NCI-H128 (cell line): ENCODE measurements around the gene IGF2BP1.
"Not testable (repeated sequence)": the region's sequence is repeated elsewhere in the genome, so short reads cannot be mapped to it uniquely, and the experiment has no call there.

Experiments used
- DNase-seq: peaks from one replicate; lab custom pipeline; 2025; ENCODE audit not compliant: unreplicated experiment; lab: John Stamatoyannopoulos, UW

The IGF2BP1 gene

DNA sequence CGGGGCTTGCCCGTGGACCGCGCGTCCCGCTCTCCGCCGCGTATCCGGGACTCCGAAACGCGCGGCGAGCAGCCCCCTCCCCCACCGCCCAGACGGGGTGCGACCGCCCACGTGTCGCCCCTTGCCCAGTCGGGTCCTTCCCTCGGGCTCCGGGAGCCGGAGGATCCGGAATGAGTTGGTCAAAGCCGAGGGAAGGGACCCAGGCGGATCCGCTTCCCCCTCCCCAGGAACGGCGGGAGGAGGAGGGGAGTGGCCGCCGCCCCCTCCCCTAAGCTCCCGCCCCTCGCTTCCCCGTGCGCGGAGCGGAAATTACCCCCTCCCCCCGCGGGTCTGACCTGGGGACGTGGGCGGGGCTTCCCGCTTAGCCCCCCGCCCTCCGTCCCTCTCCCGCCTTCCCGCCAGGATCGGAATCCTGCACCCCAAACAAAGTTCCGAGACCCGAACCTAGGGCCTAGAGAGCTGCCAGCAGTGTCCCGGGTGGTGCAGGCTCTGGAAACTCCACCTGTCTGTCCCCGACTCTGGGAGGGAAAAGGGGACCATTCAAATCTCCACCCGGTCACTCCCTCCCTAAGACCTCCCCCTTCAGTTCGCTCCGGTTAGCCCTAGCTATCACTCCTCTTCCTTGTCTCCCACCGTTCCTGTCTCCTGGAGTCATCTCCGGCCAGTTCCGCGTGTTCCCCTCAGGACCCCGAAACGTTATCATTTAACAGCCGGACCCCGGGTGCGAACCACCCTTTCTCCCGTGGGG is 1.0 kb upstream of the IGF2BP1 start:
- no peak for DNase-seq

DNA sequence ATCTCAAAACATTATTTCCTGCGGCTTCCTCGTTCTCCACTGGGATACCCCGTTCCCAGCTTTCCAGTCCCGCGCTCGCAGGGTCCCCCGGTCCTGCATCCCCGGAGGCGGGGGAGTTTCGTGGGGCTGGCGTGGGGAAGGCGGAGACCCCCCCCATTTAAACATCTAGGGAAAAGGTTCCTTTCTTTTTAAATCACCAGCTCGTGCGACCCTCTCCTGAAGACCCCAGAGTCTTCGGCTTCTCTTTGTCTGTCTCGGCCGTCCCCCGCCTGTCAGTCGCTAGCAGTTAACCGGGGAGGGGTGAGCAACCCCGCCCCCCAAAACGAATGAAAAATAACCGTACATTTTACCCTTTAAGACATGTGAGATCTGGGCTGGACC is 473 bp upstream of the IGF2BP1 start:
- DNase-seq, result no peak

DNA sequence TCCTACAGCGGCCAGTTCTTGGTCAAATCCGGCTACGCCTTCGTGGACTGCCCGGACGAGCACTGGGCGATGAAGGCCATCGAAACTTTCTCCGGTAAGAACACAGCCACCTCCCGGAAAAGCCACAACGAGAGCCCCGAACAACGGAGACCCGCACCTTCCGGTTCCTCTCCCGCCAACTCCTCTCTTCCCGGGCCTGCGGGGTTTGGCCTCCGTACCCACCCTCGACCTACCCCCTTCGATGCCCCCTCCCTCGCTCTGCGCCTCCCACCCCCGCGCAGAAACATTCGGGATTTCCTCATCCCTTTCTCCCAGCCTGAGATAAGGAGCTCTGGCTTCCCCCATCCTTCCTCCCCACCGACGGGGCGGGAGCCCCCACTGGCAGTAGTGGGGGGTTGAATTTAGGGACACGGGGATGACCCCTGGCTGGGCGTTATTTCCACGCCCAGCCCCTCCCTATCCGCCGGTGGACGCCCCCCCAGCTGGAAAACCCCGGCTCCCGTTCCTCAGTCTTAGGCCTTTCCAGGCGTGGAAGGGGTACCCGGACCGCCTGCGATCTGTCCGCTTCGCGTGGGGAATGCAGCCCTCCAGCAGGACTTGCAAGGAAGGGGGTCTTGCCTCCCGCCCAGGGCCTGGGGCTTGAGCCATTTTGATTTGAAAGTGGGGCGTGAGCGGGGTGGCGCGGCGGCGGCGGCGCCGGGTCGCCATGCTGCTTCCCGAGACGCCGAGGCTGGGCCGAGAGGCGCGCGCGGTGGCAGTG is 822 bp downstream of the IGF2BP1 start:
- no peak for DNase-seq

DNA sequence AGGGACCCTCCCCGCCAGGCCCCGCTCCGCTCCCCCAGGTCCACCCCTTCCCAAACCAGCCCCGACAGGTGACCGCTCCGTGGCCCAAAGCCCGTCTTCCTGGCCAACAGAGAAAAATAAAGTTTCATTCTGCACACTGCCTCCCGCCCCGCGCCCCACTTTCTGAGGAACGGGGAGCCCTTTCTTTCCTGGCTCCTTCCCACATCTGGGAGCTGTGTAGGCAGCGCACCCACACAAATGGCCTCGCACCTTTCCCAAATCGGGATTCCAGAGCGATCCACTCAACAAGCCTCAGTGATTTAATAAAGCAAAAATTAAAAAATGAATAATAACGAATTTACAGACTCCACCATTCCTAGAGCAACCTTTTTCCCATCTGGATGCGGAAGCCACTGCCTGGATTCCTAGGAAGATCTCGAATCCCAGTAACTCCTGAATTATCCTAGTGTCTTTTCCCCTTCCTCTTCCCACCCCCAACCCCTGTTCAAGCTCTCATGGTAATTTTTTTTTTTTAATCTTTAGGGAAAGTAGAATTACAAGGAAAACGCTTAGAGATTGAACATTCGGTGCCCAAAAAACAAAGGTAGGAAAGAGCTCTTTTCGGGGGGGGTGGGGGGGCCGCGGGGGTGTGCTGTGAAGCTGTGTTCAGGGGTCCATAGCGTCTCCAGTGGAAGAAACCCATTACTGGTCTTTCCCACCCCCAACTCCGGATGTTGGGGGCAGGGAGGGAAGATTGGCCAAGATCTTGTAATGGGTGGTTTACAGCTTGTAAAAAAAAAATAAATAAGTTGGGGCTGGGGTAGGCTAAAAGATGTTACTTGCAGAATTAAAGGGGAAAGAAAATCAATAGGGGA is 1.6 kb downstream of the IGF2BP1 start:
- no peak for DNase-seq

DNA sequence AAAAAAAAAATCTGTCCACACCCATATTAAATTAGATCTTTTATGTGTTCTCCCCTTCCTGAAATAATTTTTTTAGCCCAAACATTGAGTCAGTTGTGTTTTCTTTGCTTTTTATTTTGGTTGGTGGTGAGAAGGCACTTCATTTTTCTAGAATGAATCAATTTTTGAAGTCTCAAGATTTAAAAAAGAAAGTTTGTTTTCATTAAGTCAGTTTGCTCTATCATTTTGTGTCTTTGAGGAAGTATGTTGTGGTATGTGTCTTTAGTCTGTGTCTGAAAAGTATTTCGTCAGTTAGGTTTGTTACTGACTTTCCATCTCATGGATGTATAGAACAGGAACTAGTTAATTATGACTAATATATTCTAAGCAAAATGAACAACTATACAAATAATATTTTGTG is 3.8 kb downstream of the IGF2BP1 start:
- no peak for DNase-seq

DNA sequence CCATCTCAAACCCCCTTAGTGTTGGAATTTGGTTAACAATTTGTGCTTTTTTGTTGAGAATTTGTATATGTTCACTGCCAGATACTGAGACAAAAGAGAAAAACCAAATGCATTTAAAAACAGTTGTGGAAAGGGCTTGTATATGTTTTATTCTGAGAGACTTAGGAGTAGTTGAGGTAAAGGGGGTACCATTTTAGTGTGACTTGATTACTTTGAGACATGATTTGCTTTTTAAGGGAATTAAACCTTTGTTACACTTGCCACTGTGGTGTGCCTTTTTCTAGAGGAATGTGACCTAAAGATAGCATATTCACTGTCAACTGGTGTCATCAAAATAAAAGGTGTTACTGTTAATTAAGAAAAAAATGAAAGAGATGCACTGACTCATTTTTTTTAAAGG is 4.5 kb downstream of the IGF2BP1 start:
- DNase-seq, result no peak

DNA sequence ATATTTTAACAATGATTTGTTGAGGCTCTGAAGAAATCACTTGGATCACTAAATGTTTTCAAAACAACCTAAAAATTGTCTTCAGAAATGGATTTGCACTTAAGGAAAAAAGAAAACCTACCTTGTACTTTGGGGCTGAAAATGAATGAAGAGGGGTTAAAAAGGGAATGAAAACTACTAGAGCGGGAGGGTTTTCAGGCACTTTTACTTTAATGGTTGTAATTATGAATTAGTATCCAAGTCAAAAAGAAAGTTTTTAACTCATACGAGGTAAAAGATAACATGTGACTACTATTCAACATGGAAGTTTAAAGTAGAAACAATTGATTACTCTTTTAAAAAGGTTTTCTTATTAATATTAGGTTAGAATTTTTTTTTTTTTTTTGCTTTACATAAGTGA is 5.1 kb downstream of the IGF2BP1 start:
- no peak for DNase-seq

DNA sequence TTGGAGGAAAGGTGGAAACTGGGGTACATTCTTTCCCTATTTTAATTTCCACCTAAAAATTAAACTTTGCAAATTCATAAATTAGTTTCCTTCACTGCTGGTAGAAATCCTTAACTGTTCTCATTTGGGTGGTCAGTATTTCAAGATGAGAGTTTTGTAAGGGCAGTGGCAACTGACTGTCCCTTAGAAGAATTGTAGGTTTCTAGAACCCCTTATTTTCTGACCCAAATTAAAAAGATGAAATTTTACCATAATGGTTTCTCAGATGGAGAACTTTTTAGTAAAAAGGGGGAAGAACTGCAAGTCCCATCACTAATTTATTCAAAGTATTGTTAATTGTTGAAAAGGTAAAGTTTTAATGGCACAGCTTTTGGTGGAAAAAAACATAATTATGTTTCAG is 5.6 kb downstream of the IGF2BP1 start:
- no peak for DNase-seq

DNA sequence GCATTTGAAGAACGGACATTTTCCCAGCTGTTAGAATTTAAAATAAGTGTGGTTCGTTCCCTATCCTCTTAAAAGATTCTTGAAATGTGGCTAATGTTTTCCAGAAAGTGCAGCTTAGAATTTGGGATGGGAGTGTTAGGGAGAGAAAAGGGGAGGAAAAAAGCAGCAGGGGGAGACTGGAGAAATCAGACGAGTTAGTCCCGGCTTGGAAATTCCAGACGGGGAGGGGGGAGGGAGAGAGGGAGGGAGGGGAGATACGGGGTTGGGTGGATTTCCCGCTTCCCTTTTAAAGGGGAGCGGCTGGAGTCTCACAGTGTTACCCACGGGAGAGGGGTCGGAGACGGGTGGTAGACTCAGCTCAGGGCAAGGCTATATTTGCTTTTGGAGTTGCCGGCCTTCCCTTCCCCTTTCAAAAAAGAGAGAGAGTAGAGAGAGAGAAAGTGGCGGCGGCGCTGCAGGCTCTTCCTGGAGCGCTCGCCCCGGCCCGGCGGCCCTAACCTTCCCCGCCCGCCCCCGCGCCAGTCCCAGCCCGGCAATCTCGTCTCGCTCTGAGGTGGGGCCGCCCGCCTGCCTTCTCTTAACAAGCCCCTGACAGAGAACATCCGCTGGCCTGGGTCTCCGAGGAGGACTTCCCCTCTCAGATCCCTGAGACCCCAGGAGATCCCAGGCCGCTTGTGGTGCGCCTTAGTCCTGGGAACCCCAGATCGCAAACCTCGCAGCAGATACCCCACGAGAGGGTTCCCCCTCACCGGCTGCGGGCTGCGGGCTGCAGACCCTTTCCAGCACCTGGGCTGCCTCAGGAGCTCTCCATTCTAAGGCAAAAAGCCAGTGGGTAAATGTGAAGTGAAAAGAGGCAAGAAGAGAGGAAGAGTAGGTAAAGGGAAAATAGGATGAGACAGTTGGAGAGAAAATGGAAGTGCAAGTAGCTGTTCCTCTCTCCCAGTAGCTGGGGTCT is 6.6 kb downstream of the IGF2BP1 start:
- DNase-seq, result no peak

DNA sequence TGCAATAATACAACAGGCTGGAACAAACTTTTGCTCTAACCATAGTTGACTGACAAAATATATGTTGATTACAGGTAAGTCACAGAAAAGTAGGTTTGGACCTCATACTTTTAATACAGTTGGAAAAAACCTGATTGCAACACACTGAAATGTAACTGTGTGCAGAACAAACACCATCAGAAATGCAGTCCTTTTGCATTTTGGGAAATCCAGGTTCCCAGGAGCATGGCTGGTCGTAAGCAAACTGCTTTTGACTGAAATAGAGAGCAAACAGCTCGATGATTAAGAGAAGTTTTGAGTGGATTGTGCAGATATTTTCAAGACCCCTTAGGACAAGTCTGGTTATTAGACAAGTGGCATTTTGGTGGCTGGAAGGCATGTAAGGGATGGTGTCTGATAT is 8.0 kb downstream of the IGF2BP1 start:
- DNase-seq, result no peak

DNA sequence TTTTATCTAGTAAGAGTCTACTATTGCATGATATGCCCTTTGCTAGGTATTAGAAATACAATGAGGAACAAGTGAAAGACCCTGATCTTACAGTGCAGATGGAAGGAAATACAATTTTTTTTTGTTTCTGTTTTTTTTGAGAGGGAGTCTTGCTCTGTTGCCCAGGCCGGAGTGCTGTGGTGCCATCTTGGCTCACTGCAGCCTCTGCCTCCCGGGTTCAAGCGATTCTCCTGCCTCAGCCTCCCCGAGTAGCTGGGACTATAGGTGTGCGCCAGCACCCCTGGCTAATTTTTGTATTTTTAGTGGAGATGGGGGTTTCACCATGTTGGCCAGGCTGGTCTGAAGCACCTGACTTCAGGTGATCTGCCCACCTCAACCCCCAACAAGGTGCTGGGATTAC is 11.7 kb downstream of the IGF2BP1 start:
- DNase-seq, result not testable (repeated sequence)

DNA sequence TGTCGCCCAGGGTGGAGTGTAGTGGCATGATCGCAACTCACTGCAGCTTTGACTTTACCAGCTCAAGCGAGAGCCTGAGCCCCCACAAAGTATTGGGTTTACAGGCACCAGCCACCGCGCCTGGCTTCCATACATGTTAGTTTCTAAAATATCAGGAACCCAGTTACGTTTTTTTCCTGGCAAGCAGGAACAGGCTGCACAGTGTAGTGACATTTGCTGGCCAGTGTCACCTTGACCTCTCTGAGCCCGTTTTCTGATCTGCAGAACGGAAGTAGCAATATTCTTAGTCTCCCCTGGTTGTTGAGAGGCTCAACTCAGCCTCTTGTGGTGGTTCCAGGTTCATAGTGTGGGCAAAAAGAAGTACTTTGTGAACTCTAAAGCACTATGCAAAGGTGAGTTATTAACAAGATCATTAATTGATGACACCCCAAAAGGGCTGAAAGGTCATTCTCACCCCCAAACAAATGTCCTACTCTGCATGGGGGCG is 15.6 kb downstream of the IGF2BP1 start:
- DNase-seq, result no peak

DNA sequence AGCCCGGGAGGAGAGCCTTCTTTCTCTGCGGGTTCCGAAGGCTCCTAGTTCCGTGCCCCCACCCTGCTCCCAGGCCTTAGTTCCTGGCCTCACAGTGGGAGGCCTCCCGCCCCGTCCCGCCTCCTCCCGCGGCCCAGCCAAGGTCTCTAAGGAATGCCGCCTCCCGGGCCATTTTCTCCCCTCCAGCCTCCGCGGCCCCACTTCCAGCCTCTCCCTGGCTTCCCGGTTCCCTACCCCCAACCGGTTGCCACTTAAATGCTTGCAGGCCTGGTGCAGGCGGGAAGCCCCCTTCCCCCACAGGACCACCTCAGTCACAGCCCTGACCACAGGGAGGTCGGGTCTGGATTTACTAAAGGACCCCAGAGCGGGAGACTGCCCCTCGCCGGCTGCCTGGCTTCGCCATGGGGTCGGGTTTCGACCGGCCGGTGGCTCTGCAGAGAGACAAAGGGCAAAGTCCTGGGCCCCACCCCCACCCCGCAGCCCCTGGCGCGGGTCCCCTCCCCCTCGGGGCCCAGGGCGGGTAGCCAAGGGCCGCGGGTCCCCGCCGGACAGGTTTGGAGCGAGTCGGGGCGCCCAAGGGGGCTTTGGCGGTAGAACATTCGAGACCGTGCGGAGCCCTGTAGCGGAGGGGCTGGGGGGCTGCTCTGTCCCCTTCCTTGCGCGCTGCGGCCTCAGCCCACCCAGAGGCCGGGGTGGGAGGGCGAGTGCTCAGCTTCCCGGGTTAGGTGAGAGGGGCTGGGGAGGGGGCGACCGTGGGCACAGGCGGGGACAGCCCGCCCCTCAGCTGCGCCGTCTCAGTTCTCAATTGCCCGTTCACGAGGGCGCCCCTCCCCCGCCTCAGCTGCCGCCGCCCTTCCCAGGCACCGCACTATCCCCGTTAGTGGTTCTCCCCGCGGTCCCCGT is 16.4 kb downstream of the IGF2BP1 start:
- DNase-seq, result no peak

DNA sequence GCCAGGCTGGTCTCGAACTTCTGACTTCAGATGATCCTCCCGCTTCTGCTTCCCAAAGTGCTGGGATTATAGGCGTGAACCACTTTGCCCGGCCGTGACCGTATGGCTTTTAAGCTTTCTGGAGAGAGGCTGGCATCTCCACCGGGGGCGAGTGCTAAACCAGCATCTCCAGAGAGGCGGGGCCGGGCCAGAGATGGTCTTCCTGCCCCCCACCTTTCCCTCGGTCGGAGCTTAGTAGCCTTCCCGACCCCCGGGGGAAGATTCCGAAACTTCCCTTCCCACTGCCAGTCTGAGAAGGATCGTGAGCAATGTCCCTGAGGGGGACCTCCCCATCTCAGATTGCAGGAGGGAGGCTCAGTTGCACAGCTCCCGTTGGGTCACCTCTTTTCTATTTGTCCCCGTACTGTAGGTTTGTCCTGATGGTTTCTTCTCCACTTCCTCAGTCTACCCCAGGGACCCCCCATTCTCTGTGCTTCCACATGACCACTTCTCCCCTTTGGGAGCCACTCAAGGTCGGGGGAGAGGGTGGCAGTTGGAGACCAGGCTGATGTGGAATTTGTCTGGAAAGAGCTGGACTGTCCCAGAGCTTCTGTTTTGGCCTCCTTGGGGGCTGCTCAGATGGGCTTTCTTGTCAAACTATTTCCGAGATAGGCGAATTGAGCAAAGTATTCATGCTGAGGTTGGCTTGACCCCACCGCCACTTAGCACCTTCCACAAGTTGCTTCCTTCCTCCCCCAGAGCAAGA is 18.2 kb downstream of the IGF2BP1 start:
- no peak for DNase-seq

DNA sequence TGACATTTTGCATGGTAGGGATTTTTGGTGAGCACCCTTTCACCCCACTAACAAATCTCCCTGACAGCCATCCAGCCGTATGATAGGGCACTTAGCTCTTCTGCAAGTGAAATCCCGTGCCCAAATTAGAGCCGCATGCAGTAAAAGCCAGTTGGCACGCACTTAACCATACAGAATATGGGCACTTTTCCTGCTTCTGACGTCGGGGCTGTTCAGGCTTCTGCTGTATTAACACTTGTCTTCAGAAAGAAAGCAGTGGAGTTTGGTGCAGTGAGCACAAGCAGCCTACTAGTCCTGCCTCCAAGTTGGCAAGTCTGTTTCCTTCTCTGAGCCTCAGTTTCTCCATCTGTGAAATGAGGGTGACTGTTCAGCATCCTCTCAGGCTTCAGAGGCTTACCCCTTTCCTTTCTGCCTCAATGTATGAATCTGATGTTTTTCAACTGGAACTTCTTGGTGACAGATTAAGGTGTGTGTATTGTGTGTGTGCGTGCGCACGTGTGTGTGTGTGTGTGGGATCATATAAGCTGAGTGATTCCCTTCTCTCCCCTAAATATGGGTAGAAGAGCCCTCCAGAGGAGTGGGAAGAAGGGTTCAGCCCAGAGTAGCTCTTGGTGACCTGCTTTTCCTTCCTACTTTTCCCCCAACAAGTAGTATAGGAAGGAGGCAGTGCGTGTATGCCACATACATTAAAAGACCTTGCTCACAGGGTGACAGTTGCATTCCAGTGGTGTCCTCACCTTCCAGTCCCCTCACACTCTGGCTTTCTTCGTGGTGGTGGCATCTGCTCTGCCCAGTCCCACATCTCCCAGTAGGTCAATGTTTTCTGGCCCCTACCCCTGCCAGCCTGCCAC is 19.0 kb downstream of the IGF2BP1 start:
- no peak for DNase-seq

DNA sequence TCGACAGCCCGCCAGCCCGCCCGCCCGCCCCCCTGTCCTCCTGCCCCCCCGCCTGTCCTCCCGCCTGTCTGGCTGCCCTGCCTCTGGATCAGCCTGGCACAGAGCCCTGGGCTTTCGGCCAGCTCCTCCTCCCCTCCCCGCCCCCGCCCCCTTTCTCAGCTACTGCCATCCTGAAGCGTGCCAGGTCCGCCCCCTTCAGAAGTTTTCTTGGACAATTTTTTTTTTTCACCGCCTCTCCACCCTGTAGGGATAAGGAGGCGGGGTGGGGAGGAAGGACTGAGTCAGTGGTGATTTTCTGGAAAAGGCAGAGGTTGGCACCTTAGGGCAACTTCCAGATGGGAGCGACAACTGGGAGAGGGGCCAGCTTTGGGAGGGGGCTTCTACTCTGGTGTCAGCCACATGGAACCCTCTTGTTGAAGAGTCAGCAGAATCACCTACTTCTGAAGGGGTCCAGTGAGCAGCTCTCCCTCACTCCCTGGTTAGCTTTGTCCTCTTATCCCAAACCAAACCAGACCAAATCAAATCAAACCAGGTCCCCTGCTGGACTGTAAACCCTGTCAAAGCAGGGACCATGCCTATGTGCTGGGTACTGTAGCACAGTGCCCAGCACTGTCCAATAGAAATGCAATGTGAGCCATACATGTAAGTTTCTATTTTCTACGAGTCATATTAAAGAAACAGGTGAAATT is 19.7 kb downstream of the IGF2BP1 start:
- no peak for DNase-seq

DNA sequence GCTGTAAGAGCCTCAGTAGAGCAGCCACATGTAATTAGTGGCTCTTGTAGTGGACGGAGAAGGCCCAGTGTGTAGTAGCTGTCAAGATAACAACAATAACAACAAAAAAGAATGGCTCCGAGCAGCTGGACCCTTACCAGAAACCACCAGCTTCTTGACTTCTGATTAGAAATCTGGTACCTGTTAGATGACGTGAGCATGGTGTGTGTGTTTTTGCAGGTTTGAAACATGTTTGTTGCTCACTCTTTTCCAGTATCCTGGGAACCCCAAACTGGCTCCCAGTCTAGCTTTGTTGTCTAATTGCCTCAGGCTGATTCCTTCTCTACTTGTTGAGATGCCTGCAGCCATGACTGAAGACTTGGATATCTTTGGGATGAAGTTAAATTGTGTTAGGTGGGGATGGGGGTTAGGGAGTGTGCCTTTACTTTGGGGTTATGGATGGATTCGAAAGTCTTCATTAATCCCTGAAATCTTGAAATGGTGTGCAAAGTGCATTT is 21.0 kb downstream of the IGF2BP1 start:
- DNase-seq, result no peak
